ENCODE measurements around the gene FAM180A.

DNA sequence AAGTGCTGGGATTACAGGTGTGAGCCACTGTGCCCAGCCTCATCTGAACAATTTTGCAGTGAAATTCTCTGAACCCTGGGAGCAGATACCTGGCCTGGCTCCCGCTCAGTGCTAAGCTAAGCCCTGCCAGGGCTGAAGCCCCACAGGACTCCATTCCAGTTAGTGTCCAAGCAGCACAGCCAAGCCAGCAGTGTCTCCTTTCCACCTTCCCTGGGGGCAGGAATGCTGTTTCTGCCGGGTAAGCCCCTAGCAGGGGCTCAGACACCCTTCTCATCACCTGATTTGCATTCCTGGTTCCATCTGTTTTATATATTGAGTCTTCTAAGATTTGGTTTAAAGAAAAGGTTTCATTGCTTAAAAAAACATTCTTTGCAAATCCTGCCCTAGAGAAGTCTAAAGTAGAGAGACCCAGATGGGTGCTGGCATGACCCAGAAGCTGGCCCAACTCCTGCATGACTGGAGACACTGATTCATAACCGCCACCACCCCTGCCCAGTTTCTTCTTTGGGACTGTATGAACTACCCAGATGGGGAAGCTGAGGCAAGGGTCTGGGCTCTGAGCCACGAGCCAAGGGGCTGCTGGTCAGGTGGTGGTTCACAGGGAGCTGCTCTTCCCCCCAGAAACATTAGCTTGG lies 34.7 kb downstream of the FAM180A start:
- TF ChIP-seq CTCF (IDR thresholded peaks at IDR 0.05; ENCODE audit: poor library complexity, severe bottlenecking) (no peak), EP300 (conservative IDR thresholded peaks at IDR 0.05; ENCODE audit: poor library complexity, severe bottlenecking) (no peak), REST (IDR thresholded peaks at IDR 0.05; ENCODE audit: borderline replicate concordance) (no peak)
